ENCODE results near the gene PGS1.

The PGS1 gene

GRCh38 chr17:78349891-78350642, 28.4 kb upstream of the PGS1 start:
- Histone ChIP-seq H3K36me3 (no peaks in the 10 kb centered on the region), H3K9me3 (no peaks in the 10 kb centered on the region), H3K4me3 (ENCODE audit: low read depth in 1 of 2, low read length in 1 of 2) (no peak overlapping the region), H3K27me3 (peaks cover 92% of the 10 kb centered on the region), H3K4me1 (ENCODE audit: control insufficient read depth in 1 of 2, insufficient read depth in 1 of 2, low read depth in 1 of 2, low read length in 1 of 2) (peaks cover 25 to 48% of the 10 kb centered on the region in 2 experiments), H3K27ac (no peak overlapping the region)
- no peak for TF ChIP-seq CTCF (IDR thresholded peaks at IDR 0.05)

DNA sequence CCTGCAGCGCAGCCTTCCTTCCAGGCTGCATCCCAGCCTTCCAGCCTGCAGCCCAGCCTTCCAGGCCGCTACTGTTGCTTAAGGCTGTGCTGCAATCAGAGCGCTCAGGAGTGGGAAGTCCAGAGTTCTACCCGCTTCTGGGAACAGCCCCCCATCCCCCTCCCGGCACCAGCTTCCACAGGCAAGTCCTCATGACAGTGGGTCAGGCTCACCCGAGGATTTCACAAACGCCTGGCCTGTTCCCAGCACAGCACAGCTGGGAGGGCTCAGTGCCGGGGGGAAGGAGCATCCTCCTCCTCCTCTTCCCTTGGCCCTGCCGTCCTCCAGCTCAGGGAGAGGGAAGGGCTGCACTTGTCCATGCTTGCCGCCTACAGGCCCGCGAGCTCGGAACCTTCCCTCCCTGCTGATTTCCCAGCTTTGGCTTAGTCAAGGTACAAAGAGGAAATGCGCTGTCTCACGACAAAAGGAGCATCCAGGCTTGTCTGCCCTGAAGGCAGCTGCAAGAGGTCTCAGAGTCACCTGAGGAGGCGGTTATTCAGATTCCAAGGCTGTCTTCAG, 26.9 kb upstream of the PGS1 start:
- Histone ChIP-seq H3K36me3 (no peaks in the 10 kb centered on the region), H3K4me1 (ENCODE audit: control insufficient read depth in 1 of 2, insufficient read depth in 1 of 2, low read depth in 1 of 2, low read length in 1 of 2) (peaks cover 31 to 57% of the 10 kb centered on the region in 2 experiments), H3K27ac (no peak overlapping the region), H3K27me3 (peaks cover 92% of the 10 kb centered on the region), H3K4me3 (ENCODE audit: low read depth in 1 of 2, low read length in 1 of 2) (peak overlapping the region in 1 of 2 experiments; percentile 63), H3K9me3 (no peaks in the 10 kb centered on the region)
- TF ChIP-seq CTCF (IDR thresholded peaks at IDR 0.05): no peak

DNA sequence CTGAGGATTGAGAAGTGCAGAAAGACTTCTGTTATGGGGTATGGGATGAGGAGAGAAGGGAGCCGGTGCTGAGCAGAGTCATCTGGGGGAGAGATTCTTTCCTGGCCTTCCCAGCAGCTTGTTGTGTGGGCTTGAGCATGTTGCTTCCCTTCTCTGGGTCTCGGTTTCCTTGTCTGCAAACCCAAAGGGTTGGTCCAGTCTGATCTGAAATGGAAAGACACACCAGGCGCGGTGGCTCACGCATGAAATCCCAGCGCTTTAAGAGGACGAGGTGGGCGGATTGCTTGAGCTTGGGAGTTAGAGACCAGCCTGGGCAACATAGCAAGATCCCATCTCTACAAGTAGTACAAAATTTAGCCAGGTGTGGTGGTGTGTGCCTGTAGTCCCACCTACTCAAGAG, 24.6 kb upstream of the PGS1 start:
- Histone ChIP-seq H3K9me3 (peaks cover 4% of the 10 kb centered on the region), H3K27me3 (peaks cover 98% of the 10 kb centered on the region), H3K4me3 (ENCODE audit: low read depth in 1 of 2, low read length in 1 of 2) (peak overlapping the region in 1 of 2 experiments; percentile 63), H3K36me3 (peaks cover 19% of the 10 kb centered on the region), H3K4me1 (ENCODE audit: control insufficient read depth in 1 of 2, insufficient read depth in 1 of 2, low read depth in 1 of 2, low read length in 1 of 2) (peaks cover 45 to 80% of the 10 kb centered on the region in 2 experiments), H3K27ac (no peak overlapping the region)
- no peak for TF ChIP-seq CTCF (IDR thresholded peaks at IDR 0.05)

DNA sequence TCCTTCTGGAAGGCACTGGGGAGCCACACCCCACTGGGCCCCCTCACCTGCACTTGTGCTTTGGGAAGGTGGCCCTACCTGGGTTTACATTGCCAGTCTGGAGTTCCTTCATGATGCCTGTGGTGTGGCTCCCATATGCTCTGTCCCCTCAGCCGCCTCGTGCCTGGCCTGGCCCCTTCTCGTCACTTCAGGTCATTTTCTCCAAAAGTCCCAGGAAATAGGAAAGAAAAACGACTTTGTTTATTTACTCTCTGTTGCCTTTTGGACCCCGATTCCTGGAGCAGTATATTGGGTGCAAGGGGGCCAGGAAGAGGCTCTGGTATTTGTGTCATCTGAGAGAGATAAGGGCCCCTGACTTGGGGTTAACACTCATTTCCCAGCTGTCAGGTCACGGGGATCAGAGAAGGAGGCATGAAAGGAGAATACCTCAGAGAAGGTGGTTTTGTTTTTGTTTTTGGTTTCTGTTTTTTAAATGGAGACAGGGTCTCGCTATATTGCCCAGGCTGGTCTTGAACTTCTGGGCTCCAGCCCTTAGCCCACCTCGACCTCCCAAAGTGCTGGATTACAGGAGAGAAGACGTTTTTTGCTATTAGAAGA, 23.3 kb upstream of the PGS1 start:
- Histone ChIP-seq H3K9me3 (peaks cover 4% of the 10 kb centered on the region), H3K36me3 (peaks cover 20% of the 10 kb centered on the region), H3K27ac (no peak overlapping the region), H3K27me3 (peaks cover 96% of the 10 kb centered on the region), H3K4me1 (ENCODE audit: control insufficient read depth in 1 of 2, insufficient read depth in 1 of 2, low read depth in 1 of 2, low read length in 1 of 2) (peaks cover 53 to 75% of the 10 kb centered on the region in 2 experiments), H3K4me3 (ENCODE audit: low read depth in 1 of 2, low read length in 1 of 2) (no peak overlapping the region)
- no peak for TF ChIP-seq CTCF (IDR thresholded peaks at IDR 0.05)

DNA sequence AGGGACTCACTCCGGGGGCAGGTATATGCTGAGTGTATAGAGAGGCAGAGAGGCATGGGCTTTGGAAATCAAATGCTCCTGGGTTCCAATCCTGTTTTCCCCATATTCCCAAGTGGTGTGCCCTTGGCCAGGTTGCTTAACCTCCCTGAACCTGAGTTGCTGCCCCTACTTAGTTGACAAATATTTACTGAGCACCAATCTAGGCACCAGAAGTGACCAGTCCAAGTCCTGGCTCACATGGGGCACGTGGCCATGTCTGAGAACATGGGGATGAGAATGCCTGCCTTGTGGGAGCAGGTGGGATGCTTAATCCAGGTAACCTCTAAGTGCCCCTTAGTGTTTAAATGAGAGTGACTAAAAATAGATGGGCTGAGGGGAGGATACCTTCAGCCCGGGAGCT, 22.7 kb upstream of the PGS1 start:
- peaks cover 20% of the 10 kb centered on the region for H3K36me3 ChIP-seq
- H3K27me3 ChIP-seq: peaks cover 91% of the 10 kb centered on the region
- no peak for TF ChIP-seq CTCF (IDR thresholded peaks at IDR 0.05)
- peaks cover 57 to 72% of the 10 kb centered on the region in 2 experiments for H3K4me1 ChIP-seq (ENCODE audit: control insufficient read depth in 1 of 2, insufficient read depth in 1 of 2, low read depth in 1 of 2, low read length in 1 of 2)
- H3K4me3 ChIP-seq (ENCODE audit: low read depth in 1 of 2, low read length in 1 of 2): peak overlapping the region in 1 of 2 experiments; percentile 45
- H3K9me3 ChIP-seq: peaks cover 4% of the 10 kb centered on the region
- H3K27ac ChIP-seq: no peak overlapping the region
